Raji (cell line): ENCODE measurements around the gene GMPS.

Experiments
- POLR2A ChIP-seq: IDR thresholded peaks from 2 replicates; pipeline ENCODE4 v1.6.1; 2011; ENCODE audit warnings: low read depth, low read length, control low read depth; ENCODE audit not compliant: insufficient read depth

GMPS gene

DNA sequence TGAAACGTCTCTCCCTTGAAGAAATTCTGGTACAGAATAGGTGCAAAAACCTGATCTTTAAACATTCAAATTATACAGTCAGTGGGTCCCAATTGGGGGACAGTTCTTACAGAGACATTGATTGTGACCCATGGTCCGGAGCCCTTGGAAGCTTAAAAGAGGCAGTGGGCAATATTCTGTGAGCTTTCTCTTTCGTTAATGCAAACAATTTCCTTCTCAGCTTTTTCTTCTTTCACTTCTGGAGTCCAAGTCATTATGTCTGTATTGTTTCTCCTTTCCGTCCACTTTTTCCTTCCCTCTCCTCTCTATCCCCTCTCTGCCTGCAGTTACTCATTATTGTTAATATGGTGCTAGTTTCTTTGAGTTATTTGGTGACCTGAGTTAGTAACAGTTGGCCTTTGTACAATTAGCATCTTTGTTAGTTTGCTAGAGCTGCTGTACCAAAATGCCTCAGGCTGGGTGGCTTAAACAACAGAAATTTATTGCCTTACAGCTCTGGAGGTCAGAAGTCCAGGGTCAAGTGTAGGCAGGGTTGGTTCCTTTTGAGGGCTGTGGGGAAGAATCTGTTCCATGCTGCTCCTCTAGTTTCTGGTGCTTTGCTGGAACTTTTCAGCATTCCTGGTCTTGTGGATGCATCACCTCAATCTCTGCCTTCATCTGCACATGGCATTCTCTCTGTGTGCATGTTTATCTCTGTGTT is 102.6 kb downstream of the GMPS start:
- no peak for TF ChIP-seq POLR2A

DNA sequence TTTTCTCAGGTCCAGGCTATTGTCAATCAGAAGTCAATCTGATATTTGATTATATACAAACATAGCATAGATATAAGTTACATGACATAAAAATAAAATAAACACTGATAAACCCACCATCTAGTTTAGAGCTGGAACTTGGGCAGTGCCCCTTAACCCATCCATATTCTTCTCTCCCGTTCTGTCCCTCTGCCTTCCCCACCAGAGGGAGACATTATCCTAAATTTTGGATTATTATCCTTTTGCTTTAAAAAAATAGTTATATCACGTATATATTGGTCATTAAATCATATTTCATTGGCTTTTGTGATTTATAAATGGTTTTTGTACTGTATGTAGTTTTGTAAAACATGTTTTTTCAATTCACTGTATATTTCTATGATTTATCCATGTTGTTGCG is 107.9 kb downstream of the GMPS start:
- no peak for TF ChIP-seq POLR2A

DNA sequence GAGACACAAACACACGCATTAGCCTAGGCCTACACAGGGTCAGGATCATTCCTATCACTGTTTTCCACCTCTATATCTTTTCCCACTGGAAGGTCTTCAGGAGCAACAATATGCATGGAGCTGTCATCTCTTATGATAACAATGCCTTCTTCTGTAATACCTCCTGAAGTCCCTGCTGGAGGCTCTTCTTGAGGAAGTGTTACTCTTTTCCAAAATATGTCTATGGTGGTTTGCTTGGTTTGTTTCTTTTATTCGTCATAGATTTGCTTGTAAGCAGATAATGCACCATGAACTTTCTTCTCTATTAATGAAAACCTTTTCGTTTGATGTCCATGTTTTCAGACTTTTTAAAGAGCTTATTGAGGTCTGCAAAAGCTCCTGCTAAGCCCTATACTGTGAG is 109.3 kb downstream of the GMPS start:
- no peak for TF ChIP-seq POLR2A

DNA sequence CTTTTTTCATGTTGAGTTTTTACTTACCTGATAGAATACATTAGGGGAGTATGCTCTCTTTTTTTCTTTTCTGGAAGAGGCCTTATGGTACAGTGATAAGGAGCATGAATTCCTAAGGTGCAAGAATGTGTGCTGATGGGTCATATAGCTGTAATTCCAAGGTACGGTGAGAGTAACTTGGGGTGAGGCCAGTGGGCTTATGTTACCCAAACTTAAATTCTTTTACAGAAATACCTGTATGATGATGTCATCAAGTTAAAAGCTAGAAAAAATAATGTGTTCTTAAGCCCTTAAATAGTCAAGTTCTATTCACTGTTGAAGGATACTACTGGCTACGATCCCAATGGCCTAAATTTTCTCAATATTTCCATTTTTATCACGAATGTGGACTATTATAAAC is 111.2 kb downstream of the GMPS start:
- no peak for TF ChIP-seq POLR2A

DNA sequence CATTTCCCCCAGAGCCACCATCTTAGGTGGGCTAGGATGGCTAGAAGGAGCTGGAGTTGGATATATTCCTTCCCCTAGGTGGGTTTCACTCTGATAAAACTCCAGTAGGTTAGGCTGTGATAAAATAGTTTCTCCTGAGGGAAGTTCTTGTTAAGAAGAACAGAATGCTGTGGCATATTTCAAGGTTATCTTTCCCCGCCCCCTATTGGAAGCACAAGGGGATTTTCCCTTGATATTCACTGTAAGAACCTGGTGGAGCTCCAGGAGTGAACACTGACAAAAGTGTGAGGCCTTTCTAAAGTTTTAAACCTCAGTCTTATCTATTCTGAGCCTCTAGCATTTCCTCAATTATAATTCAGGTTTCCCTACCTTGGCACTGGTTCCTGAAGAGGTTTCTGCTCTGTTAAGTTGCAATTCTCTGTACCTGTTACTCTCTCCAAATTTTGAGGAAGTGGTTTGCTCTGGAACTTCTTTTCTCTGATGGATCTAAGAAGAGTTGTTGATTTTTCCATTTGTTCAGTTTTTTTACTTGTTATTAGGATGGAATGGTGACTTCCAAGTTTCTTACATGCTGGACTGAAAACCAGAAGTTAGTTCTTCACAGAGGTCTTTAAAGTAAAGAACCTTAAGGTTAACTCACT is 113.5 kb downstream of the GMPS start:
- no peak for TF ChIP-seq POLR2A

DNA sequence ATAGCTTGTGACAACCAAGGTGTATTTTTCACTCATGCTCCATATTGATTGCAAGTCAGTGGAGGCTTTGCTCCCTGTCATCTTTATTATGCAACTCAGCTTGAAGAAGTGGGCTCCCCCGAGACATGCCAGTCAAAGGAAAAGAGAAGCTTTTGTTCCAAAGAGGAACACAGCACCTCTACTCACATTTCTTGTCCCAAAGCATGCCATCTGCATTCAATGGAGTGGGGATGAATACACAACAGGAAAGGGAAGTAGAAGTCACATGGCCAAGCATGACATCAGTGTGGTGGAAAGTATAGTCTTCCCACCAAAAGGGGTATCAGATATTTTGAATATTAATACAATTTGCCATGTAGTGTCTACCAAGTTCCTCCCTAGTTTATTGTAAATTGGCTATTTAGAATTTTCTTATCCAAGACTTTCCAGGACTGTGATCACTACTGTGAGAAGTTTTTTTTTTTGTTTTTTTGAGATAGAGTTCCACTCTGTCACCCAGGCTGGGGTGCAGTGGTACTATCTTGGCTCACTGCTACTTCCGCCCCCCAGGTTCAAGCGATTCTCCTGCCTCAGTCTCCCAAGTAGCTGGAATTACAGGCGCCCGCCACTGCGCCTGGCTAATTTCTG is 114.5 kb downstream of the GMPS start:
- no peak for TF ChIP-seq POLR2A

DNA sequence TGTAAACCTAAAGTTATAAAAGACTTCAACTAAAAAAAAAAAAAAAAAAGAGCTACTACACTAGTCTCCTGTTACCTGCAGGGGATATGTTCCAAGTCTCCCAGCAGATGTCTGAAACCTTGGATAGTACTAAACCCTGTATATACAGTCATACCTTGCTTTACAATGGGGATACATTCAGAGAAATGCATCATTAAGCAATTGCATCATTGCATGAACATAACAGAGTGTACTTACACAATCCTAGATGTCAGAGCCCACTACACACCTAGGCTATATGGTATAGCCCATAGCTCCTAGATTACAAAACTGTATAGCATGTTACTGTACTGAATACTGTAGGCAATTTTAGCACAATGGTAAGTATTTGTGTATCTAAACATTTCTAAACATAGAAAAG is 119.1 kb downstream of the GMPS start:
- TF ChIP-seq POLR2A = no peak

DNA sequence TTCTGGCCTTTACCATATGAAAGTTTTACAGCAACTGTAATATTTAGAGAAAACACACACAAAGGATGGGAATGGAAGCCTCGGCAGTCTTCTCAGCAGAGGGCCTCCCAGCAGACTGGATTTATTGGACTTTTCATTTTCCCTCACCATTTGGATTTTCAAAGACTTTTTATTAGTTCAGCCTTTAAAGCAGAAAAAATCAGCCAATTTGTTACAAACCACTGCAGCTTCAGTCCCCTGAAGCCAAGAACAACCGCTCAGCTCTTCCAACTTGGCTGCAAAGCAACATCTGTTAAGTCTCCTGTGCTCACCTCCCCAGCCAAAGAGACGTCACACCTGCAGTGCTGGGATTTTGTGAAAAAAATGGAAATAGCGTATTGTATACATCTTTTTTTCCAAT is 120.8 kb downstream of the GMPS start:
- TF ChIP-seq POLR2A = no peak

DNA sequence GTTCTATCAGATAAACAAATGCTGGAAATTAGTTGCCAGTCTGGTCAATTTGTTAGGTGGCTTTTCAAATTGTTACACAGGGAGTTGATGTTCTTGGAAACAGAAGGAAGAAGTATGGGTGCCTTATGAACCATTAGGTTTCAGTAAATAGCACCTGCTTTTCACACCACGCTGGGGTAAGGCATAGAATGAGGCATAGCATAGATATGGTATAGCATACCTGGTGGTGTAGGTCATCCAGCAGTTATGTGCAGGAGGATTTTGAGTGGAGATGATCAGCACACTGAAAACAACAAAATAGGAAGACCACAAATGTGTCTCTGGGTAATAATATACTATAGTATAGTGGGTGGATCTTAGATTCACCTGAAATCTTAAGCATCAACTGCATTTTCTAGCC is 121.4 kb downstream of the GMPS start:
- no peak for TF ChIP-seq POLR2A
